NCI-H2107 treated with DMSO at 0.1 percent for 48 hours (cell line): ENCODE measurements around the gene CYBC1.
A peak's percentile ranks its signal among the peaks of the same experiment; 100 is the strongest.
"Not testable (repeated sequence)": the region's sequence is repeated elsewhere in the genome, so short reads cannot be mapped to it uniquely, and the experiment has no call there.

ENCODE experiments used
- DNase-seq: peaks from one replicate; lab custom pipeline; 2025; ENCODE audit not compliant: unreplicated experiment; lab: John Stamatoyannopoulos, UW

The CYBC1 gene

DNA sequence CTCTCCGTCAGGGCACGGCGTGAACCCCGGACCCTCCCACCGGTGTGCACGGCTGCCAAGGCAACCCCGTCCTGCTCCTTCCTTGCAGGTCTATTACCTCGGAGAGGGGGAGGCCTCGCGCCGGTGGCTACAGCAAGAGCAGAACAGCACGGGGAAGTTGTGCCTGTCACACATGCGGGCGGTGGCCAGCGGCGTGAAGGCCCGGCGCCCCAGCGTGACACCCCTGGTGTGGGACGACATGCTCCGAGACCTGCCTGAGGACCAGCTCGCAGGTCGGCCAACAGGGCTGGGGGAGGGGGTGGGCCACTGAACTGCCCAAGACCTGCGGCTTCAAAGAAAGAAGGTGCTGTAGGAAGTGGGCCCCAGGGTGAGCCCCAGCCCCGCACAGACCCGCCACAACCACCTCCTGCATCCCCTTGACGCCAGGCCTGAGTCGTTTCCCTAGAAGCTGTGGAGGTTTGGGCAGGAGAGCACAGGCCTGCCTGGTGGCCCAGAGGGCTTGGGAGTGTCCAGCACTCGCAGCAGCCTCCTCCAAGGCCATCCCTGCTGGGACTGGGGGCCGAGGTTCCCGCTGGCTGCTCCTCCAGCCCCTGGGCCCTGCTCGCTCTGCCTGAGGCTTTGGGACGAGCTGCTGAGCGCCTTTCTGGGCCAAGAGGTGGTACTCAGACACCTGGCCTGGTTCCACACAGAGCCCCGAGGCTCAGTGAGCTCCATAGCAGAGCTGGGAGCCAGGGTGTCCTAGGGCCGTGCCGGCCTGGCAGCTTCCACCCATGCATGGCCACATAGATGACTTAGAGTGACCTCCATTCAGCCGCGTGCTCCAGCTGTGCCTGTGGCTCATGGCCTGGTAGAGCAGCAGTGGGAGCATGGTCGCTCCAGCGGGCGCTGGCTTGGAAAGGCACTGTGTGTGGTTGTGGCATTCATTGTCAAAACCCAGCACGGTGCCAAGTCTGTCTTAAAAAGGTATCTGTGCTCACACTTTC, 14.7 kb downstream of the CYBC1 start:
- no peak for DNase-seq

DNA sequence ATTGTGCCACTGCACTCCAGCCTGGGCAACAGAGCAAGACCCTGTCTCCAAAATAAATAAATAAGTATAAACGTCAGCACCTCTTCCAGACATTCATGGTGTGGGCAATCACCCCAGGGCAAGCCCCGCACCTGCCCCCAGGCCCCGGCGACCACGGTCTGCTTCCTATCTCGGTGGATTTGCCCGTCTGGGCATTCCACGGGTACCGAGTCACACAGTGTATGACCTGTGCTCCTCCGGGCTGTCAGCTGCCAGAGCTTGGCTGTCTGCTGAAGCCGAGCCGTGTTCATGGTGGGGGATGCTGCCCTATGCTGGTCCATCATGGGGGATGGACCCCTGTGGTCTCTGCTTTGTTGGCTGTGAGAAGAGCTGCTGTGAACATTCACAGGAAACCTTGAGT, 15.4 kb downstream of the CYBC1 start:
- no peak for DNase-seq

DNA sequence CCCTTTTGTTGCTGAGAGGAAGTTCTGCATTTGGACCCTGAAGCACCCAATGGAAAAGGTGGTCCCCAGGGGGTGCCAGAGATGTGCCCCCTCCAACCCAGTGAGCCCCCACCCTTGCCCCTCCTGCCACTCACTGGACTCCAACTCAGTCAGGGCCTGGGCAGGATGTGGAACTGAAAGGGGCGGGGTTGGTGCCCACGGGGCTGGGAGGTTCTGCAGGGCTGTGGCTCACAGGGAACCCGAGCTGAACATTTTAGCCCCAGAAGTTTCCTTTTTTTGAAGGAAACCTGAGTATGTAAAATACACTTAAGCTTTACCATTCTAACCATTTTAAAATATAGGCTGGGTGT, 16.4 kb downstream of the CYBC1 start:
- DNase-seq: no peak

DNA sequence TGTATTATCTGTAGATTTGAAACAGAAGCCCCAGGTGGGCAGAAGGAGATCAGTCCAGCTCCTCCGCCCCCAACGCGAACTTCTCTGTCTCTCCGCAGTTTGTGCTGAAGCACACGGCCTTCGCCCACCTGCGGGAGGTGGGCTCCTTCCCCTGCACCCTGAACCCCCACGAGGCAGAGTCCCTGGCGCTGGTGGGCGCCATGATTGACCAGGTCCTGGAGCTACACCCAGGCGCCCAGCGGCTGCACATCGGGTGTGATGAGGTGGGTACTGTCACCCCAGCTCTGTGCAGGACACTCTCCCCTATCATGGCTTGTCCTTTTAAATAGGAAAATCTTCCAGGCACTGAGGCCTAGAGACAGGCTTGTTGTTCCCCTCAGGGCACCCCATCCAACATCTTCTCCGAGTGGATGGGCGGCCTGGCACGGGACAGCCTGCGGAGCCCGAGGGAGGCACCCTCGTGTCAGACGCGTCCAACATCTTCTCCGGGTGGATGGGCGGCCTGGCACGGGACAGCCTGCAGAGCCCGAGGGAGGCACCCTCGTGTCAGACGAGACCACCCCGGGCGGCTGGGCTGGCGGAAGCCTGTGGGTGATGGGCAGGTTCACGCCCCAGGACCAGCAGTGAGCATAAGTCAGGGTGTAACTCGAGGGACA, 16.9 kb downstream of the CYBC1 start:
- DNase-seq: no peak

DNA sequence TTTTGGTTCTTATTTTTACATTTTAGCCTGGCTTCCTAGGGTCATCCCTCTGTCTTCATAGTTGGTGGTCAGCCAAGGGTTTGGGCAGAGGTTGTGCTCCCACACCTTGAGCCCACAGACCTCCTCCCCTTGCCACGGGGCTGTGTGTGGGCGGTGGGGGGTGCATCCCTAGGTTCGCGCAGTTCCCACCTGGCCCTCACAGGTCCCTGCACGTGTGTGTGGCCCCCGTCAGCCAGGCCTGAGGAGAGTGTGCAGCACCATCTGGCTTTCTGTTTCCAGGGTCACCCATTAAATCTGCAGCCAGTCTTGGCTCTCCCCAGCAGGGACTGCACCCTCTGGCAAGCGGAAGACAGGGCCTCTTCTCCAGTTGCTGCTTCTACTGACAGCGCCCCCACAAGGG, 18.5 kb downstream of the CYBC1 start:
- no peak for DNase-seq

DNA sequence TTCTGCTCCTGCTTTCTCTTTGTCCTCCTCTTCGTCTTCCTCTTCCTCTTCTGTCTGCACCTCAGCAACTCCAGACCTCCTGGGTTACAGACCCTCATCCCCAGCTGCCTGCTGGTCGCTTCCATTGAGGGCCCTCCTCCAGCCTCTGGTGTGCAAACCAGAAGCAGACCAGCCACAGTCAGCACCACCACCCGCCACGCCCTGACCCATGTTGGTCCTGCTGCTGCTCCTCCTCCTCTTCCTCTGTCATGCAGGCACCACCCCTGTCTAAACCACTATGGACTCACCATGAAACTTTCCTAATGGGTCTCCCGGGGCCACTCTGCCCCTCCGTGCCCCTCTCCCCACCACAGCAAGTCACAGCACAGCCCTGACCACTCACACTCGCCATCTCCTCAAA, 20.7 kb downstream of the CYBC1 start:
- no peak for DNase-seq

DNA sequence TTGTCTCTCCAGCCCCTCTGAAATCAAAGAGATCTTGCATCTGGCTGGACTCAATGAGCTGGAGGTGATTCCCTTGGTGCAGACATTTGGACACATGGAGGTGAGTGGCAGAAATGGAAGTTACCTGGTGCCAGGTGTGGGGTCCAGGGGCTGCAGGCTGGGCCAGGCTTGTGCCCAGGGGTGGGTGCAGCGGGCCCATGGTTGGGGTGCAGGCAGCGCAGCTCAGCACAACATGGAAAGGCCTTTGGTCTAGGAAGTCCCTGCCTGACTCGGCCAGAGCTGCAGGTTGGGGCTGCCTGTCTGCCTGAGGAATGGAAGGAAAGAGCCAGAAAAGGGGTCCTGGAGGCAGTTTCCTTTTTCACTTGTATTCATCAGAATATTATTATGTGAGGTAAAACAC, 22.0 kb downstream of the CYBC1 start:
- no peak for DNase-seq

DNA sequence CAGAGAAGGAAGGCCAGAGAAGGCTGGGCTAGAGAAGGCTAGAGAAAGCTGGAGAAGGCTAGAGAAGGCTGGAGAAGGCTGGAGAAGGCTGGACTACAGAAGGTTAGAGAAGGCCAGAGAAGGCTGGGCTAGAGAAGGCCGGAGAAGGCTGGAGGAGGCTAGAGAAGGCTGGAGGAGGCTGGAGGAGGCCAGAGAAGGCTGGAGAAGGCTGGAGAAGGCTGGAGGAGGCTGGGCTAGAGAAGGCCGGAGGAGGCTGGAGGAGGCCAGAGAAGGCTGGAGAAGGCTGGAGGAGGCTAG, 25.7 kb downstream of the CYBC1 start:
- no peak for DNase-seq

DNA sequence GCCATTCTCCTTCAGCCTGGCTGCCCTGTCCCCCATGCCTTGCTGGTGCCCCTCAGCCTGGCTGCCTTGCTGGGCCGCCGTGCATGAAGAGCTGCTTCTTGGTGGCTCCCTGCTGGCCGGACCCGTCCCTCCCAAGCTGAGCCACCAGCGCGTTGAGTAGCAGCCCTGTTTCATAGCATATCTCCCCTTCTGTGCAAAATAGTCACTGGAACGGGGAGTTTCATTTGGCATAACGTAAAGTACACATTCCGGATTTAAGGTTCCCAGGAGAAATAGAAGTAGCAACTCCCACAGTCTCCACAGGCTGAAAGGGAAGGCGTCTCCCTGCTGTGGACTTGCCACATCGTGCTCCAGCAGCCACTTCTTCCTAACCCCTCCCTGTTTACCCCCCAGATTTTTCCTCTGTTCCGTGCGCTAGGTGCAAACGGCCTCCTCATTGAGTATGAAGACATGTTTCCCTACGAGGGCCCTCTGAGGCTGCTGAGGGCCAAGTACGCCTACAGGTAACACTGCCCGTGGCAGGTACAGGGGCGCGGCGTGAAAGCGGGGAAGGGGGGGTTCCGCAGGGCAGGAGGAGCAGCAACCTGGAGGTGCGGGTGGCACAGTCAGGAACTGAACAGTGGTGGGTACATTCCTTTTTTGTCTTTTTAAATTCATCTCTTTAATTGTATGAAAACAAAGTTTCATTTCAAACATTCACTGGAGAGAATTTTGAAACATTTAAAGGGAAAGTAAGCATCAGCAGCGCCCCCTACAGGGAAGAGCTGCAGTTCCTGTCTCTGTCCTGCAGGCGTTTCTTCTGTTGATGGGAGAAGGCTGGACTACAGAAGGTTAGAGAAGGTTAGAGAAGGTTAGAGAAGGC, 26.3 kb downstream of the CYBC1 start:
- DNase-seq: no peak

DNA sequence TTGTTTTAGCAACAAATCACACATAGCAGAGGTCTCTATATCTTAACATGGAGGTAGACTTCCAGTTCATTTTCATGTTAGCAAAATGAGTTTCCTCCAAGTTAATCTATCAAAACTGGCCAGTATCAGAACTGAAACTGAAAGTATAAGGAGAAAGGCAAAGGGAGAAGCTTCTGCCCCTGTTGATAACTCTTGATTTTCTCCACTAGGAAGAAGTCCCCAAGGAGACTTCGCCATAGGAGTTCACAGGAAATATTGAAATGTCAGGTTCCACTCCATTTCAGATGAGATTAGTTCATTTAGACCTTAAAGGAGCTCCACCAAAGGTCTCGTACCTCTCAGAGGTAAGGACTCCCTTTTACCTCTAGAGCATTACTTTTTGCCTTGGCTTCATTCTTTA, 31.0 kb downstream of the CYBC1 start:
- no peak for DNase-seq

DNA sequence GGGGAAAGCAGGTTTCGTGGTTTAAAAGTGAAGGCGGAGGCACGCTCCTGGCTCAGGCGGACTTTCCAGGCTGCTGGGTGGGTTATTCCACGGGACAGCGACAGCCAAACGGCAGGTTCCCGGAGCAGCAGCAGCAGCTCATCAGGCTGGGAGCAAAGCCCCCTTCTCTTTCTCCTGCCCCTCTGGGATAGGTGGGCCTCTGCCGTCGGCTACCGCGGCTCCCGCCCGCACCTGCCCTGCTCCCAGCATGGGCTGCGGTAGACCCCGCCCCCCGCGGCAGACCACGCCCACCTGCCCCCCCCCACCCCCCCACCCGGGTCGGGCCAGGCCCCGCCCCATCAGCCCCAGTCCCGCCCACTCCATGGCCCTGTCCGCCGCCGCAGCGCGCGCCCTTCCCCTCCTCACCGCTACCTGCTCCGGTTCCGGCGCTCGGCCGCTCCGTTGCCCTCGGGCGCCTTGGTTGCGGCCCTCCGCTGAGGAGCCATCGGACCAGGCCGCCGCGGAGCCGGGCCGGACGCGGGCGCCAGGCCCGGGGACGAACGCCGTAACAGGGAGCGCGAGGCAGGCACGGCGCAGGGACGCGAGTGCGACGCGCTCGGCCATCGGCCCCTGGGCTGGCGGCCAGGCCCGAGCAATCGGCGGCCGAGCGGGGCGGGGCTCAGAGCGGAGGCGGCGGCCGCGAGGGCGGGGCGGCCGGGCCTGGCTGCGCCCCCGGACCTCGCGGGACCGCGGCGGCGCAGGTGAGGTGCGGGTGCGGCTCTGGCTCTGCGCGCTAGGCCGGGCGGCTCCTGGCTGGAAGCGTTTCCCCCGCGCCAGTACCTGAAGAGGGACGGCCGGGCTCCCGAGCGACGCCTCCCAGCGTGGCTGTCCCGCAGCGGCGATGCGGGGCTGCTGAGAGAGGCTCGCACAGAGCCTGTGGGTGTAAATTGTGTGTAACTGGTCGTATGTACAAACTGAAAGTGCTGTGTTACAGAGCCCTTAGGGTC, 32.3 kb downstream of the CYBC1 start, which contains the start of the genes HEXD and OGFOD3:
TSS of gene HEXD (plus strand) at position 347 of the 986 bp plus-strand sequence. CDS start 1,453 bp downstream, outside the sequence.
TSS of gene OGFOD3 (minus strand) at position 586 of the 986 bp plus-strand sequence. CDS start at position 485, 101 bp downstream.
- peak; percentile 58 for DNase-seq

DNA sequence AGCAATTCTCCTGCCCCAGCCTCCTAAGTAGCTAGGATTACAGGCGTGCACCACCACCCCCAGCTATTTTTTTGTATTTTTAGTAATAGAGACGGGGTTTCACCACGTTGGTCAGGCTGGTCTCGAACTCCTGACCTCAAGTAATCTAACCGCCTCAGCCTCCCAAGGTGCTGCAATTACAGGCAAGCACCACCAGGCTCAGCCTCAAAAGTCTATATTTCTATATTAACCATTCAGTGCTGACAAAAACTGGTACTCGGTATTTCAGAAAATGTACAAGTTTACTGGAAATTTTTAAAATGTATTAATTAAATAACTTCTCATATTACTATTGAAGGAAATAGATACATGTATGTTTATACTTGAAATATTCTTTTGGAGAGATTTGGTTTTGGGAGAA, 33.8 kb downstream of the CYBC1 start:
- DNase-seq: no peak

DNA sequence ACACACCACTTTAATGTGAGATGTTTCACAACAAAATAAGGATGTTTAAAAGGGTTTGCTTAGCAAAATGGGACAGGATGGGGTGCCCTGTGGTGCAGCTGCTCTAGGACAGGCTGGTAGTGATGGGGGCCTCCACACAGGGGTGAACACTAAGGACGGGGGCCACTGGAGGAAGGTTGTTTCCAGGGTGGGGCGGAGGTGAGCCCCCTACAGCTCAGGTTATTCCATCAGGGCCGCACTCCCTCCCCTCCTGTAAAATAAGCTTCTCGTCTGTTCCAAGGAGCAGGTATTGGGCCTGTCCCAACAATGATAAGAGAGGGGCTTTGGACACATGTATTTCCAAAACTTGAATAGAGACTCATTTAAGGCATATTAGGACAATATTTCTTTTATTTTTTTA, 34.3 kb downstream of the CYBC1 start:
- DNase-seq: no peak

DNA sequence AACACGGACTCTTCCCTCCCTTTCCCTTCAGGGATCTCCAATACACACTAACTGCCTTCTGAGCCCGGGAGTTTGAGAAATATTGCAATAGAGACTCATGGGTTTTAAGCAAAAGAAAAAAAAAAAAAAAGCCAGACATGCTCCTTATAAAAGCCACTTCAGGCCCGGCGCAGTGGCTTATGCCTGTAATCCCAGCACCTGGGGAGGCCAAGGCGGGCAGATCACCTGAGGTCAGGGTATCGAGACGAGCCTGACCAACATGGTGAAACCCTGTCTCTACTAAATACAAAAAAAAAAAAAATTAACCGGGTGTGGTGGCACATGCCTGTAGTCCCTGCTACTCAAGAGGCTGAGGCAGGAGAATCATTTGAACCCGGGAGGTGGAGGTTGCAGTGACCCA, 34.8 kb downstream of the CYBC1 start:
- DNase-seq: no peak

DNA sequence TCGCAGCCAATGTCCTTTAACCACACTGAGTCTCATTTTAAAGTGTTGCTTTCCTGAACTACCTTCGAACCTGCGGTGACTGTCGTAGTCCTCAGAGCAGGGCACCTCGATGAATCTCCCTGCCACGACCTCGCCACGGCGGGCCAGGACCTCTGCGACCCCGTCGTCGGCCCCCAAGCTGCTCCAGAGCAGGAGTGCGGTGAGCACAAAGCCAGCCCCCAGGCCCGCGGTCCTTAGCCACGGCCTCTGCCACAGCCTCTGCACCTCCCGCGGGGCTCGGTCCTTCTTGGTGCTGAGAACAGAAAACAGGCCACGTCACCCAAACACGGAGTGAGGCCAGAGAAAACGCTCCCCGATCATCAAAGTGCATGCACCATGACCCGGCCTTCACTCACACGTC, 35.2 kb downstream of the CYBC1 start:
- DNase-seq: no peak

DNA sequence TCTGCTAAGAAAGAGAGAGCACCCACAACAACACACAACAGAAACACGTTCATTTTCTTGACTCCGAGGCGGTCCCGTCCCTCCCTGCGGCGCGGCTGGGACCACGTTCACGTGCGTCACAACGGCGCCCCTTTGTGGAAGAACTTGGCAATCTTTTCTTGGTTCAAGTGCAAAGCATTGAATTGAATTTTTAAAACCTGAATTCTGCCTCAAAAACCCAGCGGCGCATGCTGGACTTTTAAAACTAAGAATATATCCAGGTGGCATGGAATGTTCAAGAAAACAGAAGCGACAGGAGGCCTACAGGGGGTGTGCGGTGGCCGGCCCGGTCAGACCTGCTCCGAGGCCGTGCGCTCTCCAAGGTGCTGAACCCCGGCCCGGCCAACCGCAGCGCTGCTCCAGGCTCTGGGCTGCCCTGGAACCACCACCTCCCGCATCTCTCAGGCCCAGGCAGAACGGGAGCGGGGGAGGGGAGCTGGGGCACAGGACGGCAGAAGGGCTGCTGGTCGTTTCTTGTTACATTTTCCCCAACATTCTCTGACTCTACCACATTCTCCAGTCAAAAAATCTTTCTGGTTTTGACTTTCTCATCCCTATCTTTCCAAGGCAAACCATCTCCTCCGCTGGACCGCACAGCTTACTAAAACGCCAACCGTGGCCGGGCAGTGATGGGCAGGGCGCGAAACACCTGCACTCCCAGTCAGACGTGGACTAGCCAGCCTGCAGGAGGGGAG, 35.8 kb downstream of the CYBC1 start:
- peak; percentile 51 for DNase-seq

DNA sequence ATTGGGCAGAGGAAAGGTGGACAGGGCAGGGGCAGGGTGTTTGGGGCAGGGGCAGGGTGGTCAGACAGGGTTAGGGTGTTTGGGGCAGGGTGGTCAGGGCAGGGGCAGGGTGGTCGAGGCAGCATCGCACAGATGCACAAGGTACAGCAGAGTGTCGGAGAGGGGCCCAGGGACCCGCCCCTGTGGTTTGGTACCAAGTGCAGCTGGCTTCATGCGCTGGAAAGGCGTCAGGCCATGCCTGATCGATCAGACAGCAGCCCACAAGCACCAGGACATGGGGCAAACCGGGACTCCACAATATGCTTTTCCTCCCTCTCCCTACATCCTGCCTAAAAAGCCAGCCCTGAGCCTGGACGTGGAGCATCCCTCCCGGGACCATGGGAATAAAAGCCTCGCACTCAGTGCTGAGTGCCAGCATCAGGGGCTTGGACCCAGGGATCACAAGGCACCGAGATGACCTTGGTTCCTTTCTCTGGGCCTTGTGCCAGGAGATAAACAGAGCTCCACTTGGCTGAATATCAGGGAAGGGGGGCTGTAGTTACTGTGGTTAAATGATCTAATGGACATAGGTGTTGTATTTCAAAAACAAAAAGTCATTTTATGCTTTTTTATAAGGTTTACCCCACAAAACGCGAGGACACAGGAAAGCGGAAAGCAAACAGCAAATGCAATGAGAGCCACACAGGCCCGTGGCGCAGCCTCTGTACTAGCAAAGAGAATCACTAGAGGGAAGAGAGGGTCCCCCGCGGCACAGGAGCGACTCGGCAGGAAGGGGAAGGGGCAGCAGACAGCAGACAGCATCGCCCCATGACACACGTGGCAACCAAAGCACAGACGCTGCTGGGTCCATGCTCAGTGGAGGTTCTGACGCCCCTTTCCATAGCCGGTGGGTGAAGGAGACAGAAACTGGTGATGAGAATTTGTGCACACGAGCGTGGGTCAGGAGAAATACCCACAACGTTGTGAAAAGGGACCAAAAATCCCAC, 37.7 kb downstream of the CYBC1 start:
- DNase-seq: peak; percentile 67

DNA sequence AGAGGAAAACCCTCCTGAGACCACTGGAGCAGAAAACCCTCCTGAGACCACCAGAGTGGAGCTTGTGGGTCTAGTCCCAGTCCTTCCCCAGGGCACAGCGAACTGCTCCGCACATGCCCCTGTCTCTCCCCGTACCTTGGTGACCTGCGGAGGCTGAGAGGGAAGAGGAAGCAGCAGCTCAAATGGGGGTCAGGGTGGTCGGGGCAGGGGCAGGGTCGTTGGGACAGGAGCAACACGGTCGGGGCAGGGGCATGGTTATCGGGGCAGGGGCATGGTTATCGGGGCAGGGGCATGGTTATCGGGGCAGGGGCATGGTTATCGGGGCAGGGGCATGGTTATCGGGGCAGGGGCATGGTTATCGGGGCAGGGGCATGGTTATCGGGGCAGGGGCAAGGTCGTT, 38.5 kb downstream of the CYBC1 start:
- not testable (repeated sequence) for DNase-seq
